GM19324 (cell line): ENCODE measurements around the gene ARSI.

Source experiments
- ATAC-seq: cut with Tn5 transposase; IDR thresholded peaks from one replicate; pipeline ENCODE4 v1.9.1; 2021; ENCODE audit warnings: mild to moderate bottlenecking, moderate library complexity; ENCODE audit not compliant: unreplicated experiment, low FRiP score

The ARSI gene

DNA sequence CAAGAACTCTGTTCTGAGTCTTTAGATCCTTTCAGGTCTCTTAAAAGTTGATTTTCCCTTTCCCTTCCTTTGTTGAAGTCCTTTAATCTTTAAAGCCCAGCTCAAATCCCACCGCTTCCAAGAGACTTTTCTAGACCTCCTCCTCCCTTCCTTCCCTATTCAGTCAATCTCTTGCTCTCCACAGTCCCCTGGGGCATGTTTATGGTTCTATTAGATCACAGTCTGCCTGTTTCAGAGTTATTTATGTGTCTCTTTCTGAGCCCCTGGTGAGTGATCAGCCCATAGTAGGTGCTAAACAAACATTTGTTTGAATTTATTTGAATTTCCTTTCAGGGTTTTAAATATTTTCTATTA, 7.2 kb upstream of the ARSI start:
- no peak for ATAC-seq

DNA sequence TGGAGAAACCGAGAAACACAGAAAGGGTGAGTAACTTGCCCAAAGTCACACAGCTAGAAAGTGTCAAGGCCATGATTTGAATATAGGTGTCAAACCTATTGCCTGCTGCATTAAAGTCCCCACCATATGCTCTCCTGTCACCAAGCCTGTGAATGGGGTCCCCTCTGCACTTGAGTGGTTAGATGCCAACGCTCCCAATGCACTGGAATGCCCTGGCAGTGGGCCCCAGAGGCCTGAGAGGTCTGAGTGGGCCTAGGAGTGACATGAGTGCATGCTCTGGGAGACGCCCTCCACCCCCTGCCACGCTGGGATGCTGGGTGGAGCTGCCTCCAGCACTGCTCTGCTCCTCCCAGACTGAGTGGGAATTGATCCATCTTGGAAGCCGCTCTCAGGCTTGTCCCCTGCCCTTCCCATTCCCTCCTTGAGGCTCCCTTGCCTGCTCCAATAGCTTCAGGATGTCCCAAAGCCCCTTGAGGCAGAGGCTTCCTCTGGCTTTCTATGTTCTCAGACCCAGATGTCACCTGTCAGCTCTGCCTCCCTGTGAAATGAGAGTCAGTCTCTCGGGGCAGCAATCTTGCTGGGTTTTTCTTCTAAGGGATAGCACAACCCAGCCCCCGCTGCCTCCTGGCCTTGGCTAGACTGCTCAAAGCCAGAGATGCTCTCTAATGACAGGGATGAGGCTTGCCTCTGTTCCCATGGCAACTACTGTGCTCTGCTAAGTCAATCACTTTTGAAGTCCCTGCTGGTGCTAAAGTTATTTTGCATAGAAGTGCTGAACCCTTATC, 6.6 kb upstream of the ARSI start:
- no peak for ATAC-seq

DNA sequence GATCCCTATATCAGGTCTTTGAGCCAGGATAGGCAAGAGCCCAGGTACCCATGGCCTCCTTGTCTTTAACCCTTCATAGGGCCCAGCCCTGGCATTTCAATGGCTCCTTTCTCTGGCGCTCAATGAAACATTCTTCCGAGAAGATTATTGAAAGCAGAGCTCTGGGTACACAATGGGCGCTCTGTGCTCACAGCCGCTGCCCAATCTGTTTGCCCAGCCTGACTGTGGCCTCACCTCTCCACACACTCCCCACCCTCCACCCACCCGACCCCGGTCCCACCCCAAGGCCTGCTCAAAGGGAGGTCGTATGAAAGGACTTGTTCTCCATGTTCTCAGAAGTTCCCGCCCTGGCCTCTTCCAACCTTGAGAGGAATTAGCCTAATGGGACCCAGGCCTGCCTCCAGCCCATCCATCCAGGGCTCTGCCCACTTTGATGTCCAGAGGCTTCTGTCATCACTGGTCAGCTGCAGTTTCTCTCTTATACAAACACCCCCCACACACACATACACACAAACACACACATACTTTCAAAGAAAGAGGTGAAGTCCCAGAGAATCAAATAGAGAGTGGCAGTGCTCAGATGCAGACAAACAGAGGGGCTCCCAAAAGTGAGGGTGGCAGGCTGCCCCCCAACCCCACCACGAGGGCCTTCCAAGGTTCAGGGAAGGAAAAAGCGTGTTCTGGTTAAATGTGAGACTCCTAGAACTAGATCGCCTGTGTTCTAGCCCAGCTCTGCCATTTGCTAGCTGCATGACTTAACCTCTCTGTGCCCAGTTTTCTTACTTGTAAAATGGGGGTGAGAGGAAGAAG, 5.1 kb upstream of the ARSI start:
- no peak for ATAC-seq

DNA sequence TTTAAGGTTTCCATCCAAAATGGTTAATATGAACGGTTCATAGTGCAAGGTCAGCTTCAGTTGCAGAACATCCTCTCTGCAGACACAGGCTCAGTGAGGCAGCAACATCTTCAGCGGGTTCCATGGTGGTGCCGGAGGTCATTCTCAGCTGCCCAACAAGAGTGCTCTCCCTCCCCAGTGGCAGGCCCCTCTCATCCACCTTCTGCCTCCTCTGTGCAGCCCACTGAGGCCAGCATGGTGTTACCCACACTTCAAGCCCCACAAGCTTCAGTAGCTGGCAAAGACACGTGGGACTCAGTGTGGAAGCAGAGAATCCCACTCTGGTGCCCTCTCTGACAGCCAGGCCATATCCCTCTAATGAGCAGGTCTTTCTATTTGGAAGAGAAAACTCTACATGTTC, 4.1 kb upstream of the ARSI start:
- ATAC-seq = no peak

DNA sequence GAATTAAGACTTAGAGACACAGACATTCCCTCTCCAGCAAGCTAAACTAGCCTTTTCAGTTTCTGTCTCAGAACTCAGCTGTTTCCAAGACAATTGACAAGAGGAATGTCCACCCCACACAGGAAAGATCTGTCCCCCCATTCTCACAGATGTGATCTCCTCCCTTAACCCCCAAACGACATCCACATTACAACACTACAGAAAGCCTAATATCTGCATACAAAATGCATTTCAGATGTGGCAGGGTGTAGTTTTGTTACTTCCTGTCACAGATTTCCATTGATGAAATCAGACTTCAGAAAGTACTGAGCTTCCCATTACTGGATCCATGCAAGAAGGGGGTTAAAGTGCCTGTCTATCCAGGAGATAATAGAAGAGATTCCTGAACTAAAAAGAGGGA, 2.9 kb upstream of the ARSI start:
- ATAC-seq = no peak

DNA sequence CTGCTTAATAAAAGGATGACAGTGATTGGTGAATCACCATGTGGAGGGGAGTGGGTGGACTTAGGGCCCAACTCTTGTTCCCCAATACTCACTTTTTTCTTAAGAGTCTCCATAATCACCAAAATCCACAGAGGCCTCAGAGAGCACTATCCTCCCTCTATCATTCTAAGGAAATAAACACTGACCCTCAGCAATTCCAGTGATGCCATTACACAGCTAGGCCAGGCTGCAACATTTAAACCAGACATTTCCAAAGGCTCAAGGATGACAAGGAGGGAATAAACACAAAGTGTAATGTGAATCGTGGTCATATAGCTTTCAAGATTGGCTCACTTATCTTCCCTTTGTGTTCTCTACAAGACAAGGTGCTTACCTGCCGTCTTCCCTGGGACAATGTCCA, 2.4 kb upstream of the ARSI start:
- ATAC-seq = no peak

DNA sequence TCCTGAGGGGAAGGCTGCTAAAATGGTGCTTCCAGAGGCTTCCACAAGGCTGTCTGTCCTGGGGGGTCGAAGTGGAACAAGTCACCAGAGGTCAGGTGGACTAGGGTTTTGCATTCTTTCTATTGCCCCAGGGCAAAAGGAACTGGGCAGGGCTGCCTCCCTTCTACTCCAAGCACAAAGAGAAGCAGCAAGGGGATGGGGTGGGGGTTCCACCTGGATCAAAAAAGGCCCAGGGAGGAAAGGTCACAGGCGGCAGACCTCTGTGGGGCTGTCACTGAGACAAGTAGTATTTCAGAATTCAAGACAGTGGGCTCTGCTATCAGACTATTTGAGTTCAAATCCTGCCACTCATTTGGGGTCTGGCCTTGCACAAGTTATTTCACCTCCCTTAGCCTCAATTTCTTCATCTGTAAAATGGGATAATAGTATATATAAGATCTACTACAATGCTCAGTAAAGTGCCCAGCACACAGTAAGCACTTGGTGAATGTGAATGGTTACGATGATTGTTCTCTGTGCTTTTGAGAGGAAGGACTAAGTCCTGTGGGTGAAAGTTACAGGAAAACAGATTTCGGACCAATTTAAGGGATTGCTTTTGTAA, 1.9 kb upstream of the ARSI start:
- ATAC-seq = no peak

DNA sequence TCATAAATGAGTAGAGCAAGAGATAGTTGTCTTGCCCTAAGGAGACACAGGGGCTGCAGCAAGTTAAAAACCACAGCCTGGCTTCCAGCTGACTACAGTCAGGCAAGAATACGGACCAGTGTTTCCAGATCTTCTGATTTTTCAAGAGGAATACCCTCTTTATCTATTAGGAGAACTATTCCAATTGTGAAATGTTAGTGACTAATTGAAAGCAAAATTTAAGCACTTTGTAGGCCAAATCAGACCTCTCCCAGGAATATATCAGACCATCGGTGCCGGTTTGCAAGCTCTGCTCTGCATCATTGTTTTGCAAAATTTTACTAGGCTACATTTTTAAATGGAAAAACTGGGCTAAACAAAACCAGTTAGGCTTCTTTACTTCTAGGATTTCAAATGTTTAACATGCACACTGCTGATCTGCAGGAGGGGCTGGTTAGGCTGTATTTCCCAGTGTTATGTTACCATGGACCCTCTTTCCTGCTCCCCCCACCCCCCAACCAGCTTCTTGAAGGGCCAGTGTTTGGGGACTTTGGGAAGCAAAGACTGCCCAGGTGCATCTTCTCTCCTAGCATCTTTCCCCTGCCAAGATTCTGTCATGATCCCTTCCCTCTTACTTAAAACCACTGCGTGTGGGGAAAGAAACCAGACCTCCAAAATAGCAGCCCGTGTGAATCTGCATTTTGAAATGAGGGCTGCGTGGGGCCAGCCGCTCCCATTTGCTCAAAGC, 1.1 kb upstream of the ARSI start:
- no peak for ATAC-seq

DNA sequence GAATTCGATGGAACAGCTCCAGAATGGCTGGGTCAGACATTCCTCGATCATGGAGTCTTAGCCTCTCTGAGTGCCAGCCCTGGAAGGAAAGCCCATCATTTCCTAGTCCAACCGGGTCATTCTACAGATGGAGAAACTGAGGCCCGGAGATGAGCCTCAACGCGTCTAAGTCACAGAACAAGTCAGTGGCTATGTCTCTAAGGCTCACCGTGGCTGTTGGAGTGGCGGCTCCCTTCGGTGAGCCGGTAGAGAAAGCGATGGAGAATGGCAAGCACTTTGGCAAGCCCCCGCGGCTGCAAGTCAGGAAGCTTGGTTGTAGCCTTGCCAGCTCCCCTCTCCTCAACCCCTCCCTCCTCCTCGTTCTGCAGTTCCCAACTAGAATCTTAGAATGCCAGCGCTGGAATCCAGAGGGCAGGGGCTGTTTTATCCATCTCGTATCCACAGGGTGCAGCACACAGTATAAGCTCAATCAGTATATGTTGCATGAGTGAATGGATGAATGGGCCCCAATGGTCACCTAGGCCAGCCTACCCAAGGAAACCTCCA, 438 bp upstream of the ARSI start:
- no peak for ATAC-seq

DNA sequence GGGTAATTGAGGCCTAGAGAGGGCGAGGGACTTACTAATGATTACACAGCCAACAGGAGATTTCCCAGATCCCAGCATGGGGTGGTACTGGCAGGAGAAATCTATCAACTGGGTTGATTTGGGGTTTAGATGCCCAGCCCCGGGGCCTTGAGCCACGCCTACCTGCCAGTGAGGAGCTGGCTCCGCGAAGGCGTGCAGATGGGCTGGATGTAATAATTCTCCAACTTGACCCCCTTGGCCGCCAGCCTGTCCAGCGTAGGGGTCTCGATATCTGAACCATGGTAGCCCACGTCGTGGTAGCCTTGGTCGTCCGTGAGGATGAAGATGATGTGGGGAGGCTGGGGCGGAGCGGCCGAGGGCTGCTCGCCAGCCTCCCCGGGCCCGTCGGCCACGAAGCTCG, 804 bp downstream of the ARSI start:
- ATAC-seq = no peak

DNA sequence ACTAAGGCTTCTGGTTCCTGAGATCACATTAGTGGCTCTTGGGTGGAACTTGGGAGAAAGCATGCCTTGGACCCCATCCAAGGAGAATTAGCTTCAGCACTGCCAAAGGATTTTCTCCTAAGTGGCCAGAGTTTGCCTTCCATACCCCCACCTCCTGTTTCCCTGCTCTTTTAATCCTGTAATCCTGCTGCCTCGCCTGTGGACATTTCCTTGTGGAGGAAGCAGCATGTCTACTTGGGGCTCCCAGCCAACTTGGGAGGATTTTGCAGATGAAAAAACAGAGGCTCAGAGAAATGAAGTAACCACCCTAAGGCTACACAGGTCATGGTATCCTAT, 1.6 kb downstream of the ARSI start:
- no peak for ATAC-seq

DNA sequence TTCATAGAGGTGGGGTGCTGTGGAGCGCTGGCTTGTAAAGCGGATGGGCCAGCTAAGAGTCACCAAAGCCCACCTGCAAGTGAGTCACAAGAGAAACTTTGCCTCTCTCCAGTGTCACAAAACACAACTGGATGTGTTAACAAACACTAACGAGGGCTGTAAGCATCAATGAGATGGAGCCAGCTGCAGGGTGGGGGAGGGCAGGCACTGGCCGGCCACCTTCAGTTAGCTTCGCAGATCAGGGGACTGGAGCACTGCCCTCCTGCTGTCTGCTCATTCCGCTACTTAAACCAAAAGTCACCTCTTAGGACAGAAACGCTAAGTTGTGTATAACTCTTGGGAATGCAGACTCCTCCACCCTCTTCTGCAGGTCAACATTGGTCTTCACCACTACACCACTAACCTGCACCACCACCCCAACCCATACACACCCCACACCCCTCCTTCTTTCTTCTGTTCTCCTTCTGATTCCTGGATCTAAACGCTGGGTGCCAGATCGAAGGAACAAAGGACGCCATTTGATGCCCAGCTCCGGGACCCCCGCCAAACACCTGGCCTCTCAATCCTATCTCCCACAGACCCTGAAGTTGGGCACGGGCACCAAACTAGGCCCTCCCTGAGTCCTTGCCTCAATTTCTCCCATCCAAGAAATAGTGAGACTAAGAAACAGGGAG, 2.1 kb downstream of the ARSI start:
- ATAC-seq = no peak

DNA sequence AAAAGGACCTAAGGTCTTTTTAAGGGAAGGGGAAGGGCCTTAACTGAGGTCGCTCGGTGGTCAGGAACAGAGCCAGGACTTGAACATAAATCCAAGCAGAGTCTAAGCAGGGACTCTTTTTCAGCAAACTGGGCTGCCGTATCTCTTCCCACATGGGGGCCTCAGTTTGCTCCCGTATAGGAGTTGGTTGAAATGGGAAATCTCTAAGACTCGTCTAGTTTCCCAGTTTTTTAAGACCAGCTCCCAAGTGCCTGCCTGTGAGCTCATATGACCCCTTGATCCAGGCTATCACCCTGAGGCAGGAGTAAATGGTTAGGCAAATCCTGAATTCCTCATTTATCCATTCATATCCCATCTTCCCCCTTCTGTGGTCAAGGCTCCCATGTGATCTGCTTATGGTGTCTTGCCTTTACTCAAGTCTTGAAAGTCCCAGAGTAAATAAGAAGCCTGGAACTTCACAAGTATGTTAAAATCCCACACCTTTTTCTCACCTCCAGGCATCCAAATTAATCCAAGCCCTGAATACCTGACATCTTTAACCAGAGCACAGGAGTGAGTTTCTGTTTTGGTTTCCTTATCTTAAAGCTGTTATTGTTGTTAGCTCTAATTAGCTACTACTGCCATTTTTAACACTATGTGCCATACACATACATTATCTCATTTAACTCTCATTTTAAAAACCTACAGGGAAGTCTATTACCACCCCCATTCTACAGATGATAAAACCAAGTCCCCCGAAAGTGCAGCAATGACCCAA, 3.0 kb downstream of the ARSI start:
- no peak for ATAC-seq

DNA sequence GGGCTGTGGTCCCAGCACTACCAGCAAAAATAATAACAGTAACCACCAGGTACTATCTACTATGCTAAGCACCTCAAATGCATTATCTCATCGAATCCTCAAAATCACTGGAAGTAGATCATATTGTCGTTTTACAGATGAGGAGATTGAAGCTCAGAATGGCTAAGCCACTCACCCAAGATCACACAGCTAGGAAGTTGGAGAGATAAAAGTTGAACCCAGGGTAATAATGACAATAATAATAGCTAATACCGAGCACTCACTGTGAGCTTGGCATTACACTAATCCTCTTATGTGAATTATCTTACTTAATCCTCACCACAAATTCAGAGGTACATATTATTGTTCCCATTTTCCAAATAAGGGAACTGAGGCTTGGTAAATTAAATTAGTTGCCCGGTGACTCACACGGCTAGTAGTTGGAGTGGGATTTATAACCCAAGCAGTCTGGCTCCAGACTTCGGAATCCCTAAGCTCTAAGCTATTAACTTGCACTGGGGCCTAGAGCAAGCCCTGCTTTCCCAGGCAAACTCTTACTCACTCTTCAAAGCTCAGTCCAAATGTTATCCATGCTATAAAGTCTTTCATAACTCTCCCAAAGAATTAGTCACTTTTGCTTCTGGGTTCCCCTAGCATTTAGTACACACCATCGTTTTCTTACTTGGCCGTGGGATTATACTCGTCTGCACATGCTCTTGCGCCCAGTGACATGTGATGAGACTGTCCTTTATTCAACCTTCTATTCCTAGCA, 3.8 kb downstream of the ARSI start:
- ATAC-seq = no peak

DNA sequence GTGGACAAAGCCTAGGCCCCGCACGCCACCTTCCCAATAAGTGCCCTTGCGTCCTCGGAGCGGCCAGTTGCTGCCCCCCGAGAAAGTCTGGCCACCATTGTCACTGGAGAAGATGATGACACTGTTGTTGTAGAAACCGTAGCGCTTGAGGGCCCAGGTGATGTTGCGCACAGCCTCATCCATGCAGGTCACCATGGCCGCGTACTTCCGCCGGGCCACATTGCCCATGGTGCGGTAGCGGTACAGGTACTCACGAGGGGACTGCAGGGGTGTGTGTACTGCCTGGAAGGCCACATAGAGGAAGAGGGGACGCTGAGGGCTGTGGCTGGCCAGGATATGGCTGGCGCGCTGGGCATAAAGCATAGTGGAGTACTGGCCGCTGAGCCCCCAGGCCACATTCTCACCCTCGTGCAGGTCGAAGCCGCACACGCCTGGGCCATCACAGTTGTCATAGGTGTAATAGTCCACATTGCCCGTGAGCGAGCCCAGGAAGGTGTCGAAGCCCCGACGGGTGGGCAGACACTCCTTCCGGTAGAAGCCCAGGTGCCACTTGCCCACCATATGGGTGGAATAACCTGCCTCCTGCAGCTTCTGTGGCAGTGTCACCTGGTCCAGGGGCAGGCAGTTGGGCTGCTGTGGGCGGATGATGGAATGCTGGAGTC, 4.6 kb downstream of the ARSI start:
- ATAC-seq = no peak

DNA sequence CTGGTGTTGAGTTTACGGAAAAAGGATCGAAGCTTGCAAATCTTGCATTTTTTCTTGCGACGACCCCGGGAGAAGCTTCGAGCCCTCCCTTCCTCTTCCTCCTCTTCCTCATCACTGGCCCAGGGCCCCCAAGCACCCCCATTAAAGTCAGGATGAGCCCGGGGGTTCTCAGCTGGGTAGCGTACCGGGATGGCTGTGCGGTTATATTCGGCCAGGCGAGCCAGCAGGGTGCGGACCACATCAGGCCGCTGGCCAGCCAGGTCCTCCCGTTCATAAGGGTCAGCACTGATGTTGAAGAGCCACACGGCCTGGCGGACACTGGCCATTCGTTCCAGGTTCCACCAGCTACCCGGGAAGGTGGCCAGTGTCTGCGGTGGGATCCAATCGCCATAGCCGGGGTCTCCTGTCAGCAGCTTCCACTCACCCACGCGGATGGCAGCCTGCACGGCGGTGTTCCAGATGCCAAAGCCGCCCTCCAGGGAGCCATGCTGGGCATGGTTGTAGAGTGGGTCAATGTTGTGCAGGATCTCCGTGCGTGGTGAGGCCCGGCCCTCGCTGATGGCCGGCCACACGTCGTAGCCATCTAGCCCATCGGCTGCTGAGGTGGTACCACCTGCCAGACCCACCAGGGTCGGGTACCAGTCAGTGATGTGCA, 5.3 kb downstream of the ARSI start:
- no peak for ATAC-seq

DNA sequence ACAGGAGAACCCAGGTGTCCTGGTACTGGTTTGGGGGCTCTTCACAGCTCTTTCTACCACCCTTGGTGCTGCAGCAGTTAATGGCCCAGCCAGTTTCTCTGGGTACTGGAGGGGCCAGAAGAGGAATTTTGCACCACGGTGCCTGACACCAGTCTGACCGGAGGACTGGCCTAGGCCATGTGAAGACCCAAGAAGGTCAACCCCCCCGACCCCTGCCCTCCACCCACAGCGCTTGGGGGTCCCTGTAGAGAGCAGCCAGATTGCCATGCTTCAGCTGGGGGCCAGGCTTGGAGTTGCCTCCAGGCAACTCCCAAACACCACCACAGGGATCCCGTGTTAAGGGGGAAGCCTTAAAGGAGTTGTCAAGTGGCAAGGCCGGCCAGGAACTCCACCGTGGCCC, 6.2 kb downstream of the ARSI start:
- no peak for ATAC-seq
